ENCODE data around the gene SPON1.
"Not testable (repeated sequence)": the region's sequence is repeated elsewhere in the genome, so short reads cannot be mapped to it uniquely, and the experiment has no call there.

SPON1 gene

GRCh38 chr11:13962562-13963168 is at the start of gene SPON1:
TSS of gene SPON1 (plus strand) at chr11:13962723. CDS start at chr11:13962905, 182 bp downstream.
- no peak for DNase-seq (ENCODE audit: low read depth in 2 of 2)

DNA sequence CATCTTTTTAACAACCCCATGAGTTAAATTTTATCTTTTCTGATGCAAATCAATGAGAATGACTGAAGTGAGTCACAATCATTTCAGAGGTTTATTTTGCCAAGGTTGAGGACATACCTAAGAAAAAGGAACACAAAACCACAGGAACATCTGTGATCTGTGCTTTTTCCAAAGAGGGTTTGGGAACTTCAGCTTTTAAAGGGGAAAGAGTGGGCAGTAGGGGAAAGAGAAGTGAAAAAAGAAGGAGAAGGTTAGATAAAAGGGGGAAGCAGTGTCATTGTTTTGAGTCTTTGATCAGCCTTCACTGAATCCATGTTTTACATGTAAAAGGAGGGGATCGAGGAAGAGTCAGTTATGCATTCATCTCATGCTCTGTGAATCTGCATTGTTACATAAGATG is 45.3 kb upstream of the SPON1 start:
- DNase-seq (ENCODE audit: low read depth in 2 of 2) = no peak

DNA sequence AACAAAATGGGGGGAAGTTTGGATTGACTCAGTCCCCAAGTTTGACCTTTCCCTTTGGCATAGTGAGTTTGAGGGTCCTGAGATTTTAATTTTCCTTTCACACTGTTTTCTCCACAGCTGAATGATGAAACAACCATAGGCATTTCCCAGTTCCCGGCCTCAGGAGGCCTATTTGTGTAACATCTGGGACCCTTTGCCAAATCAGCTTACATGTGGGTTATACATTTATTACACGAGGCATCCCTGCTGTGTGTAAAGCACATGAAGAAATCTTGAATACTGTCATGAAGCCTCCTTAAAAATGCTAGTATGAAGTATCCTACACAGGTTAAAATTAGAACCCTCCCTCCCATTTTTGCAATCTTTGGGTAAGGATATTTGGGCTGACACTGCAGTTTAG is 44.6 kb upstream of the SPON1 start:
- DNase-seq (ENCODE audit: low read depth in 2 of 2) = no peak

- no peak for DNase-seq (ENCODE audit: low read depth in 2 of 2)
Measured at GRCh38 chr11:13920756-13921155, 41.8 kb upstream of the SPON1 start.

GRCh38 chr11:13921545-13921944 is 41.0 kb upstream of the SPON1 start:
- DNase-seq (ENCODE audit: low read depth in 2 of 2) = no peak

DNA sequence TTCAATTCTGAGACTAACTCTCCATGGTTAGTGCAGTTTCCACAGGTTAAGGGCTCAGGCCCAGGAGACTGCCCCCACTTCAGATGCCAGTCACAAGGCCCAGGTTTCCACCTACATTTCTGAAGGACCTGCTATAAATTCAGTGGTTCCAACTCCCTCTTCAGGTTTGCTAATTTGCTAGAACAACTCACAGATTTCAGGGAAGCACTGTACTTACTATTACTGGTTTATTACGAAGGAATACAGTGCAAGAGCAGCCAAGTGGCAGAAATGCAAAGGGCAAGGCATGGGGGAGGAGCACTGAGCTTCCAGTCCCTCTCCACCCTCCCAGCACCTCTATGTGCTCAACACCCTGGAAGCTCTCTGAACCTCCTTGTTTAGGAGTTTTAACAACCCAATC is 39.3 kb upstream of the SPON1 start:
- no peak for DNase-seq (ENCODE audit: low read depth in 2 of 2)

GRCh38 chr11:13923716-13924650 is 38.5 kb upstream of the SPON1 start:
- no peak for DNase-seq (ENCODE audit: low read depth in 2 of 2)

DNA sequence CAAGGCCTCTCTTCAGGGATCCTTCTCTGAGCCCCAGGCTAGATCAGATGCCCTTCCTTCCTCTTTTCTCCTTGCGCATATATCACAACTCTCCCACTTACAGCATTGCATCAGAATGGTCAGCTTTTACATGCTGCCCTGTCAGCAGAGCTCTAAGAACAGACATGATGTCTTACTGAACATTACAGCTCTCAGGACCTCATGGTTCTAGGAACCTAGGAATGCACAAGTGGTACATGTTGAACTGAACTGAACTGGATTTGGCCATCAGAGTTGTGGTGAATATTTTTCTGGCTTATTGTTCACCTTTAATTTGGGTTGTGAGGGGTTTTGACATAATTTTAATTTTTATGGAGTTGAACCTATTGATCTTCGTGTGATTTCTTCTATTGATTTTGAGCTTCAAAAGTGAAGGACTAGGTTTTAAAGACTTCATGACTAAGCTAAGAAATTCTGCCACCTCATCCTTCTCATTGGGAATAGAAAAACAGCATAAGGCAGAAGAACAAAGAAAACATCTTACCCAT is 37.7 kb upstream of the SPON1 start:
- no peak for DNase-seq (ENCODE audit: low read depth in 2 of 2)

DNA sequence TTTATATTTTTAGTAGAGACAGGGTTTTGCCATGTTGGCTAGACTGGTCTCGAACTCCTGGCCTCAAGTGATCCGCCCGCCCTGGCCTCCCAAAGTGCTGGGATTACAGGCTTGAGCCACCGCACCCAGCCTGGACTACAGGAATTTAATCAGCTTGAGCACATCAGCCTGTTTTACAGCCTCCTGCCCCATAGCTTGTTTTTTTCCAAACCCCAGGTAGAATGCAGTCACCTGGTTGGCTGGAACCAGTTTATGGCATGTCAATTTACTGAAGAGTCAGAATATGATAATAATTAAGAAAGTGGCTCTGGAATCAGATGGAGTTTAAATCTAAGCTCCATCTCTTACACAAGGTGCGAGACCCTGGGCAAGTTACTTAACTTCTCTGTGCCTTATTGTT is 36.2 kb upstream of the SPON1 start:
- not testable (repeated sequence) for DNase-seq (ENCODE audit: low read depth in 2 of 2)

GRCh38 chr11:13926981-13927380 is 35.5 kb upstream of the SPON1 start:
- no peak for DNase-seq (ENCODE audit: low read depth in 2 of 2)

GRCh38 chr11:13927481-13927880 is 35.0 kb upstream of the SPON1 start:
- no peak for DNase-seq (ENCODE audit: low read depth in 2 of 2)

DNA sequence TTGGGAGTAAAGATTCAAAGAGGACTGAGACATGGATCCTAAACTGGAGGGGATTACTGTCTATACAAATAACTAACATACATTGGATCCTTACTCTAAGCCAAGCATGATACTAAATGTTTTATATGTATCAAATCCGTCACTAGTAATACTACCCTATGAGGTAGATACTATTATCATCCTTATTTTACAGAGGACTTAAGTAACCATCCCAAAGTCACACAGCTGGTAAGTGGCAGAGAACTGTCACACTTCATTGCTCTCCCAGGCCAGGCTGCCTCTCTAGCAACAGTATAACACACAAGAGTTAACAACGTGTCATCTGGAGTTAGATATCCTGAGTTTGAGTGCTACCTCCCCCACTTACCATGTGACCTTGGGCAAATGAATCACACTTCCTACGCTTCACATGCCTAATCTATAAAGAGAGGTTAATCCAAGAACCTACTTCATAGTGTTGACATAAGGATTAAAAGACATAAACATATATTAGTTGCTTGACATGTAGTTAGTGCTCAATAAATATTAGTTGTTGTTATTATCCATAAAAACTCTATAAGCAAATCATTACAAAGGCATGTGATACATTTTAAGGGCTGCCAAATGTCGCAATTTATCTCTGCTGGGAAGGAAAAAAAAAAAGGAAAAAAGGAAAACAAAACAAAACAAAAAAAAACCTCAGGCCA is 33.8 kb upstream of the SPON1 start:
- DNase-seq (ENCODE audit: low read depth in 2 of 2) = no peak

DNA sequence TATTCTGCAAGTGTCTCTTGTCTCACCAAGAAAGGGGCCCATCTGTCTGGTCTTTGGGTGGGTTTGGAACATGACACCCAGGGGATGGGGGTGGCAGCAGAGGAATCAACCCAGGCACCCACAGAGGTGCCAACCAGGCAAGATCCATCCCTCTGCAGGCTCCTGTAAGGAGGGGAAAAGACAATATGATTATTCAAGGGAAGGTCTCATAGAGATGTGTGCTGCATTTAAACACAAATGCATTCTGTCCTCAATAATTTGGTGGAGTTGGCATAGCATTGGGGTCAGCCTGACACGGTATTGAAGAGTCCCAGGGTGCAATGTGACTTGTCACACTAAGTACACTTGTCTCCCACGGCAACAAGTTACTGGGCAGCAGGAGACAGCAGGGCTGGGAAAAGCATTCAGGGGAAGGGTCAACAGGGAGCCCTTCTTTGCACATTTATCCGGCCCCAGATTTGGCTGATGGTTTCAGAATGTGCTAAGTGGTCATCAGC is 33.1 kb upstream of the SPON1 start:
- DNase-seq (ENCODE audit: low read depth in 2 of 2) = no peak

DNA sequence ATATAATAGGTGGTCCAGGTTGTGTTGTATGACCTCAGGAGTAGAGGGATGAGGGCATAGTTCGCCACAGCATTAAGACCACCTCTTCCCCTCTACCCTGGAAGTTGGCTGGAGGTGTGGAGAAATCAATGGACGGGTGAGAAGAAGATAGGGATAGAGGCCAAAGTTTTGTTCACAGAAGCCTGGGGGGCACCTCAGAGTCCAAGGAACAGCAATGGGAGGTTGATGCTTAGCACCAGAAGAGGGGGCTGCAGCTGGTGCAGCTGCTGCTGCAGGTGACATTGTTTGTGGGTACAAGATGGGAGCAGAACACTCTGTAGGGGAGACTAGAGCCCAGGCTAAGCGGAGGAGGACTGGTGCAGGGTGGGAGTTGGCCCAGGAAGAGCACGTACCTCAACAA is 31.2 kb upstream of the SPON1 start:
- DNase-seq (ENCODE audit: low read depth in 2 of 2) = no peak

DNA sequence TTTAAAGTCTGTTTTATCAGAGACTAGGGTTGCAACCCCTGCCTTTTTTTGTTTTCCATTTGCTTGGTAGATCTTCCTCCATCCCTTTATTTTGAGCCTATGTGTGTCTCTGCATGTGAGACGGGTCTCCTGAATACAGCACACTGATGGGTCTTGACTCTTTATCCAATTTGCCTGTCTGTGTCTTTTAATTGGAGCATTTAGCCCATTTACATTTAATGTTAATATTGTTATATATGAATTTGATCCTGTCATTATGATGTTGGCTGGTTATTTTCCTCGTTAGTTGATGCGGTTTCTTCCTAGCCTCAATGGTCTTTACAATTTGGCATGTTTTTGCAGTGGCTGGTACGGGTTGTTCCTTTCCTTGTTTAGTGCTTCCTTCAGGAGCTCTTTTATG is 25.4 kb upstream of the SPON1 start:
- DNase-seq (ENCODE audit: low read depth in 2 of 2) = not testable (repeated sequence)

- not testable (repeated sequence) for DNase-seq (ENCODE audit: low read depth in 2 of 2)
Measured at GRCh38 chr11:13938829-13939228, 23.7 kb upstream of the SPON1 start.

DNA sequence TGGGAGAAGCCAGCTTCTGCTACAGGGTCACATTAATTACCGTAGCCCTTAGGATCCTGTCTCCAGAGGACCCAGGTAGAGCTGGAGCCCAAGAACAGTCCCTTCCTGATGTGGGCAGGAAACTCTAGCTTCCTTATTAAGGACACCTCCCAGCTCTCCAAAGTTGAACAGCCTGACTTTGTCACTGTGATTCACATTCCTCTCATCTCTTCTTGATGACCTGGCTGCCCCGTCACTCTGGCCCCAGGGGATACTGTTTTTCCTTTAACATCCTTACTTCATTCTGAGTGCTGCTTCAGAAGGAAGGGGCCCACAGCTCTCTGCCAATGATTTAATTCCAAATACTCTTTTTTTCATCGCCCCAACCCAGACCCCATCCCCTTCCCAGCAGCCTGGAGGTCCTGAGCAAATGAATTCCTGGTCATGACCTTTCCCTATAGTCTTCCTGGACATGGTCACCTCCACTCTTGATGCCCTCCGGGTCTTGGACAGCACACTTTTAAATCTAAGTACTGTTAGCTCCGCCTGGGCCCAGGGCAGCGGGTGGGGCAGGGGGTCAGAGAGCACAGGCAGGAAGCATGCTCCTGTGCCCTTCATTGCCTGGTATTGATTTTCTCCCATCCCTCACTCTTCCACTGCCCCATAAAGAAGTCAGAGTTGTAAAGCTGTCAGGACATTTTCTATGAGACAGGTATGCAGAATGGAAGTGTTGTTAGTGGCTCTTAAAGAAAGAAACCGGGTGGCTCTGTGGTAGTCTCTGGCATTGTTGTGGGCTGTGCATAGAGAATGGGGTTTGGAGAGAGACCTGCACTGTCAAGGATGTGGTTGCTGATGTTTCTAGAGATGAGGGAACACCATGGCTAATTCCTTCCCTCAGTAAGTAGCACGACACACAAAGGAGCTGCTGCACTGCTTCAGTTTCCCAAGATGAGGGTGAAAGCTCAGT is 22.3 kb upstream of the SPON1 start:
- DNase-seq (ENCODE audit: low read depth in 2 of 2) = no peak

- DNase-seq (ENCODE audit: low read depth in 2 of 2) = no peak
Measured at GRCh38 chr11:13940907-13941256, 21.6 kb upstream of the SPON1 start.

DNA sequence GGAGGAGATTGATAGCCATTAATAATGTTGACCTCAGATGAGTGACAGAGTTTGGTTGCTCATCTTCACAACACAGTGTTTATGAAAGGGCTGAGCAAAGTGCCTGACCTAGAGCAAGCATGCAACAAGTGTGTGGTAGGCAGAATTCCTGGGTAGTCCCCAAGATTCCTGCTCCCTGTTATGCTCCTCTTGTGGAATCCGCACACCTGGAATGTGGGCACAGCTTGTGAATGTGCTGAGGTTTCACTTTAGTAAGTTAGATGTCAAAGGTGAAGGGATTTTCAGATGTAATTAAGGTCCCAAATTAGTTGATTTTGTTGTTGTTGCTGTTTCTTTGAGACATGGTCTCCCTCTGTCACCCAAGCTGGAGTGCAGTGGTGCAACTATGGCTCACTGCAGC is 20.7 kb upstream of the SPON1 start:
- no peak for DNase-seq (ENCODE audit: low read depth in 2 of 2)

- DNase-seq (ENCODE audit: low read depth in 2 of 2) = no peak
Measured at GRCh38 chr11:13942378-13942777, 20.1 kb upstream of the SPON1 start.

- no peak for DNase-seq (ENCODE audit: low read depth in 2 of 2)
Measured at GRCh38 chr11:13942971-13943381, 19.5 kb upstream of the SPON1 start.

All from stimulated activated CD4-positive, alpha-beta T cell treated with anti-CD3 and anti-CD28 coated beads, Interleukin-1b, Interleukin-23, amount 100 ng/mL, for 1 hour (primary cell).